ENCODE data around the gene DHRSX. TPM values are rescaled to one million over a fixed set of nuclear protein-coding genes. Genes with fewer than 3 reads are reported as not detected.
"Not testable (repeated sequence)": the region's sequence is repeated elsewhere in the genome, so short reads cannot be mapped to it uniquely, and the experiment has no call there.

Gene DHRSX
- polyA plus RNA-seq, 10 donors, result 10.2 to 14.4 (median 12.9) TPM

- peak in 1 of 3 donors; percentile 19 for DNase-seq
Measured at GRCh38 chrX:2320580-2321327, 180.0 kb downstream of the DHRSX start.

GRCh38 chrX:2320089-2320488 is 180.7 kb downstream of the DHRSX start:
- DNase-seq, result no peak

- no peak for DNase-seq
Measured at GRCh38 chrX:2318371-2318770, 182.4 kb downstream of the DHRSX start.

GRCh38 chrX:2317527-2318055 is 183.2 kb downstream of the DHRSX start:
- DNase-seq, result no peak

GRCh38 chrX:2316534-2316933 is 184.2 kb downstream of the DHRSX start:
- no peak for DNase-seq

- no peak for DNase-seq
Measured at GRCh38 chrX:2315434-2315833, 185.3 kb downstream of the DHRSX start.

- no peak for DNase-seq
Measured at GRCh38 chrX:2314831-2315365, 185.9 kb downstream of the DHRSX start.

GRCh38 chrX:2313864-2314640 is 186.7 kb downstream of the DHRSX start:
- DNase-seq, result no peak

GRCh38 chrX:2312061-2312591 is 188.7 kb downstream of the DHRSX start:
- DNase-seq, result not testable (repeated sequence)

GRCh38 chrX:2311501-2311900 is 189.3 kb downstream of the DHRSX start:
- no peak for DNase-seq

GRCh38 chrX:2301901-2302300 is 198.9 kb downstream of the DHRSX start:
- DNase-seq, result no peak

- peak in 1 of 3 donors; percentile 16 for DNase-seq
Measured at GRCh38 chrX:2299871-2300270, 200.9 kb downstream of the DHRSX start.

- DNase-seq, result no peak
Measured at GRCh38 chrX:2286731-2287130, 214.0 kb downstream of the DHRSX start.

- no peak for DNase-seq
Measured at GRCh38 chrX:2284601-2285000, 216.2 kb downstream of the DHRSX start.

GRCh38 chrX:2284133-2284532 is 216.6 kb downstream of the DHRSX start:
- DNase-seq, result no peak

- no peak for DNase-seq
Measured at GRCh38 chrX:2283111-2283859, 217.5 kb downstream of the DHRSX start.

GRCh38 chrX:2282490-2283090 is 218.2 kb downstream of the DHRSX start:
- no peak for DNase-seq

- DNase-seq, result no peak
Measured at GRCh38 chrX:2272337-2272736, 228.4 kb downstream of the DHRSX start.

GRCh38 chrX:2271595-2271994 is 229.2 kb downstream of the DHRSX start:
- not testable (repeated sequence) for DNase-seq

GRCh38 chrX:2270783-2271182 is 230.0 kb downstream of the DHRSX start:
- DNase-seq, result not testable (repeated sequence)

- no peak for DNase-seq
Measured at GRCh38 chrX:2267890-2268289, 232.9 kb downstream of the DHRSX start.

Data from muscle of back (tissue), 11 donors.